HTR-8/SVneo (cell line): Measurements from ENCODE around the gene HELT.
"Not testable (repeated sequence)": the region's sequence is repeated elsewhere in the genome, so short reads cannot be mapped to it uniquely, and the experiment has no call there.

ENCODE experiments used
- DNase-seq: peaks from one replicate; pipeline ENCODE4 v3.0.0; 2011; ENCODE audit warnings: low spot score, mixed read lengths; ENCODE audit not compliant: insufficient read length
- FAIRE-seq: peaks from 2 replicates; lab custom pipeline; 2011; peaks lifted over from hg19 to GRCh38; lab: Jason Lieb, UNC

The HELT gene

GRCh38 chr4:185033950-185034349 is 15.7 kb downstream of the HELT start:
- FAIRE-seq: no peak
- no peak for DNase-seq

GRCh38 chr4:185035284-185035683 is 17.0 kb downstream of the HELT start:
- FAIRE-seq (no peak), DNase-seq (no peak)

GRCh38 chr4:185036019-185036418 is 17.7 kb downstream of the HELT start:
- no peak for FAIRE-seq

GRCh38 chr4:185036842-185037241 is 18.6 kb downstream of the HELT start:
- DNase-seq (no peak), FAIRE-seq (no peak)

More at GRCh38 chr4:185036019-185036418, 17.7 kb downstream of the HELT start:
- DNase-seq: no peak

GRCh38 chr4:185039508-185040273 is 21.4 kb downstream of the HELT start:
- peak; percentile 62 for FAIRE-seq

GRCh38 chr4:185040523-185040922 is 22.2 kb downstream of the HELT start:
- FAIRE-seq (no peak), DNase-seq (no peak)

More at GRCh38 chr4:185039508-185040273, 21.4 kb downstream of the HELT start:
- DNase-seq: peak; percentile 78

- DNase-seq, FAIRE-seq: not testable (repeated sequence)
Measured at GRCh38 chr4:185050286-185050685, 32.0 kb downstream of the HELT start.

GRCh38 chr4:185051283-185051682 is 33.0 kb downstream of the HELT start:
- not testable (repeated sequence) for FAIRE-seq, DNase-seq

- DNase-seq (no peak), FAIRE-seq (no peak)
Measured at GRCh38 chr4:185053746-185054145, 35.5 kb downstream of the HELT start.

- no peak for FAIRE-seq
- no peak for DNase-seq
Measured at GRCh38 chr4:185054272-185054671, 36.0 kb downstream of the HELT start.

- no peak for DNase-seq
- FAIRE-seq: no peak
Measured at GRCh38 chr4:185054886-185055285, 36.6 kb downstream of the HELT start.

GRCh38 chr4:185061610-185062009 is 43.3 kb downstream of the HELT start:
- FAIRE-seq (no peak), DNase-seq (no peak)

GRCh38 chr4:185062606-185063005 is 44.3 kb downstream of the HELT start:
- DNase-seq (no peak), FAIRE-seq (no peak)

- no peak for FAIRE-seq
Measured at GRCh38 chr4:185066179-185066578, 47.9 kb downstream of the HELT start.

GRCh38 chr4:185068837-185069236 is 50.5 kb downstream of the HELT start:
- no peak for FAIRE-seq
- no peak for DNase-seq

More at GRCh38 chr4:185066179-185066578, 47.9 kb downstream of the HELT start:
- no peak for DNase-seq
